HG03060 (cell line): Measurements from ENCODE around the gene CYP2A6.
"Not testable (repeated sequence)": the region's sequence is repeated elsewhere in the genome, so short reads cannot be mapped to it uniquely, and the experiment has no call there.

Source experiments
- ATAC-seq: cut with Tn5 transposase; IDR thresholded peaks from one replicate; pipeline ENCODE4 v1.9.1; 2021; ENCODE audit warnings: low read depth, moderate number of reproducible peaks; ENCODE audit not compliant: unreplicated experiment

Gene CYP2A6

GRCh38 chr19:40850277-40850676, at the start of gene CYP2A6:
CYP2A6 (minus strand) TSS chr19:40850447; CDS start chr19:40850426, 21 bp downstream.
- not testable (repeated sequence) for ATAC-seq

GRCh38 chr19:40899964-40900363, 49.7 kb upstream of the CYP2A6 start:
- not testable (repeated sequence) for ATAC-seq

GRCh38 chr19:40896843-40897789, 46.9 kb upstream of the CYP2A6 start:
- ATAC-seq, result not testable (repeated sequence)

GRCh38 chr19:40896418-40896796, 46.2 kb upstream of the CYP2A6 start:
- ATAC-seq, result no peak

- ATAC-seq, result no peak
Observed at GRCh38 chr19:40893112-40893511, 42.9 kb upstream of the CYP2A6 start.

GRCh38 chr19:40889366-40889765, 39.1 kb upstream of the CYP2A6 start:
- ATAC-seq, result no peak

GRCh38 chr19:40888191-40888590, 37.9 kb upstream of the CYP2A6 start:
- no peak for ATAC-seq

GRCh38 chr19:40884187-40884931, 34.1 kb upstream of the CYP2A6 start:
- not testable (repeated sequence) for ATAC-seq

- not testable (repeated sequence) for ATAC-seq
Observed at GRCh38 chr19:40882062-40882461, 31.8 kb upstream of the CYP2A6 start, which contains the start of gene CYP2A7. CYP2A7 (minus strand) TSS chr19:40882231; CDS start chr19:40882210, 21 bp downstream.

- ATAC-seq, result not testable (repeated sequence)
Observed at GRCh38 chr19:40879349-40879748, 29.1 kb upstream of the CYP2A6 start.

GRCh38 chr19:40875526-40875951, 25.3 kb upstream of the CYP2A6 start:
- ATAC-seq, result not testable (repeated sequence)

- not testable (repeated sequence) for ATAC-seq
Observed at GRCh38 chr19:40874874-40875273, 24.6 kb upstream of the CYP2A6 start.

- ATAC-seq, result not testable (repeated sequence)
Observed at GRCh38 chr19:40873873-40874272, 23.6 kb upstream of the CYP2A6 start.

- ATAC-seq, result no peak
Observed at GRCh38 chr19:40872209-40872608, 22.0 kb upstream of the CYP2A6 start.

GRCh38 chr19:40867701-40868100, 17.5 kb upstream of the CYP2A6 start:
- no peak for ATAC-seq

- not testable (repeated sequence) for ATAC-seq
Observed at GRCh38 chr19:40864739-40865496, 14.7 kb upstream of the CYP2A6 start.

- ATAC-seq, result no peak
Observed at GRCh38 chr19:40862785-40863184, 12.5 kb upstream of the CYP2A6 start.

GRCh38 chr19:40862333-40862732, 12.1 kb upstream of the CYP2A6 start:
- ATAC-seq, result no peak

GRCh38 chr19:40858109-40858508, 7.9 kb upstream of the CYP2A6 start:
- ATAC-seq, result no peak

GRCh38 chr19:40852467-40853152, 2.4 kb upstream of the CYP2A6 start:
- ATAC-seq, result not testable (repeated sequence)
